ENCODE data around the gene PRKRA. TPM values are rescaled to one million over a fixed set of nuclear protein-coding genes. Genes with fewer than 3 reads are reported as not detected.
"Not testable (repeated sequence)": the region's sequence is repeated elsewhere in the genome, so short reads cannot be mapped to it uniquely, and the experiment has no call there.

Gene PRKRA
- total RNA-seq, 1 donor from 2014 or later, result 49.9 TPM

- DNase-seq, result no peak
These were observed 6.5 kb upstream of the PRKRA start for GRCh38 chr2:178457390-178457886.

GRCh38 chr2:178455947-178456346 lies 5.0 kb upstream of the PRKRA start:
- DNase-seq, result no peak

GRCh38 chr2:178452870-178453269 lies 1.9 kb upstream of the PRKRA start:
- DNase-seq, result no peak

GRCh38 chr2:178452334-178452733 lies 1.4 kb upstream of the PRKRA start:
- no peak for DNase-seq

GRCh38 chr2:178450524-178450773 lies 526 bp downstream of the PRKRA start:
- DNase-seq, result no peak

GRCh38 chr2:178449700-178450523 lies 1.1 kb downstream of the PRKRA start:
- DNase-seq, result no peak

- DNase-seq, result peak; percentile 15
These were observed 1.9 kb downstream of the PRKRA start for GRCh38 chr2:178448968-178449661.

- no peak for DNase-seq
These were observed 9.5 kb downstream of the PRKRA start for GRCh38 chr2:178441426-178441825.

GRCh38 chr2:178436662-178437061 lies 14.3 kb downstream of the PRKRA start:
- DNase-seq, result no peak

- no peak for DNase-seq
These were observed 21.6 kb downstream of the PRKRA start for GRCh38 chr2:178429336-178429735.

- no peak for DNase-seq
These were observed 22.6 kb downstream of the PRKRA start for GRCh38 chr2:178428396-178428806.

- no peak for DNase-seq
These were observed 23.5 kb downstream of the PRKRA start for GRCh38 chr2:178427458-178427857.

GRCh38 chr2:178426388-178426787 lies 24.6 kb downstream of the PRKRA start:
- no peak for DNase-seq

- no peak for DNase-seq
These were observed 25.6 kb downstream of the PRKRA start for GRCh38 chr2:178425255-178425827.

GRCh38 chr2:178423746-178424145 lies 27.2 kb downstream of the PRKRA start:
- not testable (repeated sequence) for DNase-seq

GRCh38 chr2:178422097-178422496 lies 28.9 kb downstream of the PRKRA start:
- DNase-seq, result no peak

GRCh38 chr2:178420463-178420999 lies 30.4 kb downstream of the PRKRA start:
- no peak for DNase-seq

- DNase-seq, result peak; percentile 2
These were observed 31.9 kb downstream of the PRKRA start for GRCh38 chr2:178419123-178419522.

GRCh38 chr2:178418426-178418825 lies 32.5 kb downstream of the PRKRA start:
- DNase-seq, result no peak

- no peak for DNase-seq
These were observed 33.1 kb downstream of the PRKRA start for GRCh38 chr2:178417916-178418315.

GRCh38 chr2:178415979-178416378 lies 35.0 kb downstream of the PRKRA start:
- no peak for DNase-seq

- DNase-seq, result peak; percentile 80
These were observed 36.4 kb downstream of the PRKRA start for GRCh38 chr2:178414266-178415247.

Measured in skin of body (tissue), 2 donors.